ENCODE measurements around the gene ATCAY. TPM values are rescaled to one million over a fixed set of nuclear protein-coding genes. Genes with fewer than 3 reads are reported as not detected.
"Not testable (repeated sequence)": the region's sequence is repeated elsewhere in the genome, so short reads cannot be mapped to it uniquely, and the experiment has no call there.

ATCAY gene
- polyA plus RNA-seq, 6 donors from 2014 or later: not detected

DNA sequence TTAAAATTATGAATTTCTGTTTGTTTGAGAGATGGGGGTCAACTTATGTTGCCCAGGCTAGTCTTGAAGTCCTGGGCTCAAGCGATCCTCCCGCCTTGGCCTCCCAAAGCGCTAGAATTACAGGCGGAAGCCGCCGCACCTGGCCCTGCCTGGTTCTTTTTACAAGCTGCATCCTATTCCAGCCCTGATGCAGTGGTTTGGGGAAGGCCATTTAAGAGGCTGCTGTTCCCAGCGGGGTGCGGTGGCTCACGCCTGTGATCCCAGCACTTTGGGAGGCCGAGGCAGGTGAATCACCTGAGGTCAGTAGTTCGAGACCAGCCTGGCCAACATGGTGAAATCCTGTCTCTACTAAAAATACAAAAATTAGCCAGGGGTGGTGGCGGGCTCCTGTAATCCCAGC, 87.5 kb downstream of the ATCAY start:
- not testable (repeated sequence) for DNase-seq; H3K36me3 Mint-ChIP-seq; H3K9me3 Mint-ChIP-seq; ATAC-seq (ENCODE audit: low read depth in 2 of 2); H3K27me3 Mint-ChIP-seq; H3K27ac Mint-ChIP-seq
- Mint-ChIP-seq H3K4me1 (peaks cover 15 to 38% (median 27%) of the 10 kb centered on the region in 3 donors), H3K4me3 (peak overlapping the region in 1 of 8 donors; percentile 25)

DNA sequence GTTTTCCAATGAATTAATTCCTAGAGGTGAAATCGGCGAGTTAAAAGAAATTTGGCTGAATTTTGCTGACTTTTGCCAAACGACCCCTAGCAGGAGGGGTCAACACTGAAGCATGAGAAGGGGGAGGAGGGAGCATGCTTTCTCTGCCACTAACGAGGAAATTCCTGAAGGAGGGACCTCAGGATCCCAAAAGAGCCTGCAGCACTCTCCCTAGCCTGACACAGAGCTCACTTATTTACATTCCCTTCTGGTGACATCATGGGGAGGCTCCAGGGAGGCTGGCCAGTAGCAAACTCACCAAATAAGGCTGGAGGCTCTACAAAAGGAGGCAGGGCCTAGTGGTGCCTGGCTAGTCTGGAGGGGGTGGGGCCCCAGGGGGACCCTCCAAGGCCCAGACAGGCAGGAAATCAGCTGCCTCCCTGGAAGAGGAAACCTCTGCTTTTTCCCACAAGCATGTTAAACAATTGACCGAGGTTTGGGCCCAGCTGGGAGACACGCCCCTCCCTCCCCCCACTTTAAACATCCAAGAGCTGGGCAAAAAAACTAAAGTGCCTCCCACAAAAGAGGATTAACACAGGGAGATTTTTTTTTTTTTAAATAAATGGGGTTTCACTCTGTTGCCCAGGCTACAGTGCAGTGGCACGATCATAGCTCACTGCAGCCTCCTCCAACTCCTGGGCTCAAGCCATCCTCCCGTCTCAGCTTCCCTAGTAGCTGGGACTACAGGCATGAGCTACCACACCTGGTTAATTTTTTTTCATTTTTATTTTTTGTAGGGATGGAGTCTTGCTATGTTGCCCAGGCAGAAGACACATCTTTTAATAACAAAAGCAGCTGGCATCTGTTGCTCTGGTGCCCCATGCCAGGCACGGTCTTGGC, 88.3 kb downstream of the ATCAY start:
- Mint-ChIP-seq H3K36me3 (no peaks in the 10 kb centered on the region), H3K27me3 (no peaks in the 10 kb centered on the region), H3K27ac (peak overlapping the region in 2 of 6 donors; percentile 57 to 84), H3K4me3 (peak overlapping the region; percentile 7 to 95 (median 82)), H3K9me3 (no peaks in the 10 kb centered on the region), H3K4me1 (peaks cover 15 to 38% (median 27%) of the 10 kb centered on the region in 3 donors)
- no peak for ATAC-seq (ENCODE audit: low read depth in 2 of 2)
- no peak for DNase-seq

DNA sequence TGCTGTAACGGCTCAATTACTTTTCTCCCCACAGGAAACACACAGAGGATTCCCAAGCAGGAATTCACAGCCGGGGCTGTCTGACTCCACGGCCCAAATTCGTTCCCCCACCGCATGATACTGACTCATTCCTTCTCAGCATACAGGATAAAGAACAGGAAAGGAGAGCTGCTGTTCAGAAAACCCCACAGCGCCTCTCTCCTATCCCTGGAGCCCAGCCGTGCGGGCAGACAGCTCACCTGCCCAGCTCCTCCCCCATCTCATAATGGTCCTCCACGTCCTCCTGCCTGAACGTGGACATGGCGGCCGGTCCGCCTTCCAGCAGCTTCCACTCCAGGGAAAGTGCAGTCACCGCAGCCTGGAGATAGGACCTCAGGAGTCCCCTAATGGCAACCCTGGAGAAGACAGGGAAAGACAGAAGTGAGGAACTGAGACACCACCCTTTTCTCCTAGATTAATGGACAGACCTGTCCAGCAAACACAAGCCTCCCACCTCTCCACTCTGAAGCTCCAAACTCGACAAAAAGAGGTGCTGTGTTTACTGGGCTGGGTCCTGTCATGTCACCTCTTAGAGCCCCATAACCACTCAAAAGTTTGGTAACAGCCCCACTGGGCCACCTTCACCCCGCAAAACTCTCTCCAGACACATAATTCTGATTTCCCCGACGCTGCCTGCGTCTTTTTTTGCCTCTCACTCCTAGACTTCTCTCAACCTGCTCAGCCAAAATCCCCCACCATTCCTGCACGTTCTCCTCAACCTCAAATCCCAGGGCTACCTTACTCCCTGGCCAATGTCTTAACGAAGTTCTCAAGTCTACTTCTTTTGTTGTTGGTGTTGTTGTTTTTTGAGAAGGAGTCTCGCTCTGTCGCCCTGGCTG, 89.2 kb downstream of the ATCAY start:
- Mint-ChIP-seq H3K36me3 (no peaks in the 10 kb centered on the region), H3K4me3 (peak overlapping the region; percentile 89 to 95 (median 92)), H3K27ac (peak overlapping the region; percentile 24 to 87 (median 67)), H3K9me3 (no peaks in the 10 kb centered on the region), H3K27me3 (no peaks in the 10 kb centered on the region), H3K4me1 (peaks cover 15 to 38% (median 27%) of the 10 kb centered on the region in 3 donors)
- DNase-seq (no peak), ATAC-seq (ENCODE audit: low read depth in 2 of 2) (no peak)

DNA sequence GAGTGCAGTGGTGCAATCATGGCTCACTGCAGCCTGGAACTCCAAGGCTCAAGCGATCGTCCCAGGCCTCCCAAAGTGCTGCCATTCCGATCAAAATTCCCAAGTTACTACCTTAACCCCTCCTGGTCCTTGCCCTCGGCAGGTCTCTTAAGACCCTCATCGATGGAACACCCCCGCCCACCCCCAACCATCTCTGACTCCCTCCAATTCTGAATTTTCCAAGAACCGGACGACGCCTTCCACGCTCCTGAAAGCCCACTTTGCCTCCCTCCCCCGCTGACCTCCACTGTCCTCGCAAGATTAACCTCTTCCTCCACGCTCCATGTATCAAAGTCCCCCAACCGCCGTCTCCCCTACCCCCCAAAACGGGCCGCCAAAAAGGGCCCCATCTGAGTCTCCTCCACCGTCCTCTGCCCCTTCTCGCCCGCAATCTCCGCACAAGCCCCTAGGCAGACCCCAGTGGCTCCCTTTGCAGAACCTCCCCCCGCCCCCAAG, 89.9 kb downstream of the ATCAY start:
- peak overlapping the region; percentile 89 to 95 (median 92) for H3K4me3 Mint-ChIP-seq
- ATAC-seq (ENCODE audit: low read depth in 2 of 2): peak in 1 of 2 donors; percentile 13

DNA sequence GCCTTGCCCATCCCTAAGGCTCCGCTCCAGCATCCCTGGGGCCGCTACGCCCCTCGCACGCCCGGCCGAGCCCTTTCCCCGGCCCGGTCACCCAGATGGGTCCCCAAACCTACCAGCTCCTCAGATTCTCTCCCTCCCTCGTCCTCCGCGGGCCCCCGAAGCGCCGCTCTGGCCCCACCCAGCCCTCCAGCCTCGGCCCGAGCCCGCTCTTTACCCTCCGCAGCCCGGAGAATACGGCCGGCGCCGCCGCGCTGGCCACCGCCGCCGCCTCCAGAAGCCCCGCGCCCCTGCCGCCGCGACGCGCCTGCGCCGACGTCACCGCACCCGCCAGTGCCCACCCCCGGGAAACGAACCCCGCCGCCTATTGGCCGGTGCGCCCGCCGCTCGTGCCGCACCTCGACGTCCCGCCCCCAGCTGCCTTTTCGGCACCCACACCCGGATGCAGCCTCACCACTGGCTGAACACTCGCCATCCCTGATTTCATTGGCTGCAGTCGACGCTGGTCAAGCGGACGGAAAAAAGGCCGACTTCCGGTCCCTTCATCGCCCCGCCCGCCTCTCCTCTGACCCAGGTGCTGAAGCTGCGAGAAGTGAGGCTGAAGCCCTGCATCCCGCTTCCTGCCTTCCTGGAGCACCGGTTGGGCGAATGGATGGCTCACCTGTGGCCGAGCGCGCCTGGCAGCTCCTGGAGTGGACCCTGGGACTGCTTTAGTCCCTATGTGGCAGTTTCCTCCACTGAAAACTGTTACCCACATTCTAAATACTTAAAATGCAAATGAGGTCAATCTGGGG, 90.5 kb downstream of the ATCAY start, which contains the start of gene DAPK3:
Gene DAPK3 (minus strand): TSS at position 292 of the 791 bp plus-strand sequence. CDS start 1,364 bp downstream, outside the sequence.
- peak; percentile 96 to 97 for ATAC-seq (ENCODE audit: low read depth in 2 of 2)
- Mint-ChIP-seq H3K4me1 (peaks cover 15 to 36% (median 27%) of the 10 kb centered on the region in 3 donors), H3K27ac (peak within 1 kb of the TSS; percentile 66 to 98 (median 88)), H3K9me3 (no peaks in the 10 kb centered on the region), H3K27me3 (no peaks in the 10 kb centered on the region), H3K36me3 (no peaks in the 10 kb centered on the region), H3K4me3 (peak within 1 kb of the TSS; percentile 89 to 95 (median 92))
- DNase-seq: peak; percentile 91

More for the DNA sequence above, 89.9 kb downstream of the ATCAY start:
- no peaks in the 10 kb centered on the region for H3K27me3 Mint-ChIP-seq
- DNase-seq: no peak
- peaks cover 15 to 38% (median 27%) of the 10 kb centered on the region in 3 donors for H3K4me1 Mint-ChIP-seq
- peak overlapping the region; percentile 39 to 98 (median 76) for H3K27ac Mint-ChIP-seq
- no peaks in the 10 kb centered on the region for H3K36me3 Mint-ChIP-seq
- H3K9me3 Mint-ChIP-seq: no peaks in the 10 kb centered on the region

DNA sequence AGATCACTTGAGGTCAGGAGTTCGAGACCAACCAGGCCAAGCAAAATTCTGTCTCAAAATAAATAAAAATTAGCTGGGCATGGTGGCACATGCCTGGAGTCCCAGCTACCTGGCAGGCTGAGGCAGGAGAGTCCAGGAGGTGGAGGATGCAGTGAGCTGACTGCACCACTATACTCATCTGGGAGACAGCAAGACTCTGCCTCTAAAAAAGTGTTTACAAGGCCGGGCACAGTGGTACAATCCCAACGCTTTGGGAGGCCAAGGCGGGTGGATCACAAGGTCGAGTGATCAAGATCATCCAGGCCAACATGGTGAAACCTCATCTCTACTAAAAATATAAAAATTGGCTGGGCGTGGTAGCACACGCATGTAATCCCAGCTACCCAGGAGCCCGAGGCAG, 94.7 kb downstream of the ATCAY start:
- H3K4me3 Mint-ChIP-seq: peak overlapping the region in 1 of 8 donors; percentile 3
- no peak overlapping the region for H3K27ac Mint-ChIP-seq
- ATAC-seq (ENCODE audit: low read depth in 2 of 2): no peak
- DNase-seq: no peak
- H3K4me1 Mint-ChIP-seq: peaks cover 8 to 25% (median 18%) of the 10 kb centered on the region in 3 donors
- H3K9me3 Mint-ChIP-seq: no peaks in the 10 kb centered on the region
- peaks cover 0 to 5% of the 10 kb centered on the region in 2 donors for H3K36me3 Mint-ChIP-seq
- H3K27me3 Mint-ChIP-seq: no peaks in the 10 kb centered on the region

DNA sequence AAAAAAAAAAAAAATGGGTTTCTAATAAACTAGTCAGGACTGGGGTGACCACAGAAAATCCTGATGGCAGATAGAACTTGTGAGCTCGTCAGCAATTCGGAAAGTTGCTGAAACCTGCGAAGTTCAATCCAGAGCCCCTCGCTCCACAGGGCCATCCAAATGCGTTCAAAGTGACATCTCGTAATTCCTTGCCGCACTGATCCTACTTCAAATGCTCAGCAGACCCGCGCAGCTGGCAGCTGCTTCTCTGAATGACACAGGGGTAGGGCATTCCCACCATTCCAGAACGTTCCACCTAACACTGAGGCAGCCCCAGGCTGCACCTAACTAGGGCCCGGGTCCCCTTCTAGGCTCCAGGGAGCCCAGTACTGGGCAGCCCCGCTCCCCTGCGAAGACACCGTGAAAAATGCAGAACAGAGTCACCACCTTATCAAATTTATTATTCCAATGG, 95.2 kb downstream of the ATCAY start:
- no peaks in the 10 kb centered on the region for H3K9me3 Mint-ChIP-seq
- H3K4me1 Mint-ChIP-seq: peaks cover 3 to 19% (median 13%) of the 10 kb centered on the region in 3 donors
- peaks cover 0 to 5% of the 10 kb centered on the region in 2 donors for H3K36me3 Mint-ChIP-seq
- H3K27ac Mint-ChIP-seq: peak overlapping the region in 2 of 6 donors; percentile 44 to 66
- no peaks in the 10 kb centered on the region for H3K27me3 Mint-ChIP-seq
- DNase-seq: no peak
- ATAC-seq (ENCODE audit: low read depth in 2 of 2): no peak
- H3K4me3 Mint-ChIP-seq: peak overlapping the region in 1 of 8 donors; percentile 45

DNA sequence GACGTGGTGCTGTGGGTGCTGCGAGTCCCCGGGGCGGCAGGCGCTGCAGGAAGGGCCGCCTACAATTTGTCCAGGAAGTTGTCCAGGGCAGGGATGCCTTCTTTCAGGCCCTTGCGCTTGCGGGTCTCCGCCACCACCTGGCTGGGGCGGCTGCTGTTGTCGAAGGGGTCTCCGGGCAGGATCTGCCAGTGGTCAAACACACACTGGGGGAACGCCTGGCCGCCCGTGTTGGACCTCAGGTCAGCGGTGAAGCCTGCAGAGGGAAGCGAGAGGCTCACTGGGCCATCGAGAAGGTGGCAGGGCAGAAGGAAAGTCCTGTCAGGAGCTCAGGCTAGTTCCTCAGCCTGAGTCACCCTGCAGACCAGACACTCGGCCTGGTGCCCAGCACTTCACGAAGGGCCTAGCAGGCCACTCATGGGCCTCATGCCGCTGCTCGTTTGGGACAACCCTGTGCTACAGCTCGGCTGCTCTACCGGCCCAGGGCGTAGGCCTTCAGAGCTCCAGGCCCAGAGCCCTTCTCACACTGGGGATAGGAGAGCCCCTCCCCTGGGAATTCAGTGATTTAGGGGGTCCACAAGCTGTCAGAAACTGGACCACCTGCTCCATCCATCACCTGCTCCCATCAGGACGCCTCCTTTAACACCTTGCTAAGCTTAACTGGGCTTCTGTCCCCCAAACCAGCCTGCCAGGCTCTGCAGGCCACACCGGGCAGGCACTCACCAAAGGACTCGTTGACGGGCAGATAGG, 96.2 kb downstream of the ATCAY start:
- Mint-ChIP-seq H3K27me3 (no peaks in the 10 kb centered on the region), H3K36me3 (peaks cover 0 to 5% of the 10 kb centered on the region in 2 donors), H3K4me1 (peaks cover 7 to 15% (median 9%) of the 10 kb centered on the region in 3 donors), H3K4me3 (peak overlapping the region in 1 of 8 donors; percentile 45), H3K9me3 (no peaks in the 10 kb centered on the region), H3K27ac (peak overlapping the region in 3 of 6 donors; percentile 49 to 59 (median 51))
- DNase-seq (no peak), ATAC-seq (ENCODE audit: low read depth in 2 of 2) (no peak)

Other genes starting within 250 kb of the ATCAY start
- gene PIP5K1C, start 180.2 kb upstream of the ATCAY start, polyA plus RNA-seq (ENCODE audit: low read depth in 6 of 6): 10 to 100 TPM in 1 of 6 donors, 1 to 10 TPM in 4, under 1 TPM in 1; 0.41 to 13.4 (median 4.9) TPM
- gene TJP3, start 172.3 kb upstream of the ATCAY start, polyA plus RNA-seq (ENCODE audit: low read depth in 6 of 6): 1 to 10 TPM in 5 of 6 donors, not detected in 1; 1.2 to 3.8 (median 2.0) TPM
- 10 to 100 TPM; 28.8 to 51.6 (median 35.3) TPM for gene APBA3, start 119.0 kb upstream of the ATCAY start, polyA plus RNA-seq (ENCODE audit: low read depth in 6 of 6)
- gene MRPL54, start 118.0 kb upstream of the ATCAY start, polyA plus RNA-seq (ENCODE audit: low read depth in 6 of 6): 100 to 1,000 TPM; 113 to 186 (median 131) TPM
- under 1 TPM in 1 of 6 donors, not detected in 5; 0.20 TPM for gene RAX2, start 108.5 kb upstream of the ATCAY start, polyA plus RNA-seq (ENCODE audit: low read depth in 6 of 6)
- 1 to 10 TPM; 3.2 to 6.7 (median 5.6) TPM for gene MATK, start 94.3 kb upstream of the ATCAY start, polyA plus RNA-seq (ENCODE audit: low read depth in 6 of 6)
- 1 to 10 TPM in 1 of 6 donors, under 1 TPM in 2, not detected in 3; 0.45 to 3.5 (median 0.95) TPM for gene ZFR2, start 11.6 kb upstream of the ATCAY start, polyA plus RNA-seq (ENCODE audit: low read depth in 6 of 6)
- not detected for gene NMRK2, start 52.4 kb downstream of the ATCAY start, polyA plus RNA-seq (ENCODE audit: low read depth in 6 of 6)
- 10 to 100 TPM in 5 of 6 donors, 1 to 10 TPM in 1; 9.4 to 30.8 (median 20.2) TPM for gene DAPK3, start 90.4 kb downstream of the ATCAY start, polyA plus RNA-seq (ENCODE audit: low read depth in 6 of 6)
- gene EEF2, start 104.8 kb downstream of the ATCAY start, polyA plus RNA-seq (ENCODE audit: low read depth in 6 of 6): 100 to 1,000 TPM; 315 to 696 (median 594) TPM
- gene PIAS4, start 127.1 kb downstream of the ATCAY start, polyA plus RNA-seq (ENCODE audit: low read depth in 6 of 6): 10 to 100 TPM in 1 of 6 donors, 1 to 10 TPM in 5; 5.1 to 12.1 (median 6.1) TPM
- gene ZBTB7A, start 186.2 kb downstream of the ATCAY start, polyA plus RNA-seq (ENCODE audit: low read depth in 6 of 6): 10 to 100 TPM; 13.5 to 41.2 (median 21.2) TPM
- gene MAP2K2, start 243.4 kb downstream of the ATCAY start, polyA plus RNA-seq (ENCODE audit: low read depth in 6 of 6): 10 to 100 TPM; 50.3 to 88.0 (median 69.5) TPM

All from naive B cell (primary cell).